ENCODE results near the gene PPP1R26.
A peak's percentile ranks its signal among the peaks of the same experiment; 100 is the strongest.
"Not testable (repeated sequence)": the region's sequence is repeated elsewhere in the genome, so short reads cannot be mapped to it uniquely, and the experiment has no call there.

PPP1R26 gene, protein sequence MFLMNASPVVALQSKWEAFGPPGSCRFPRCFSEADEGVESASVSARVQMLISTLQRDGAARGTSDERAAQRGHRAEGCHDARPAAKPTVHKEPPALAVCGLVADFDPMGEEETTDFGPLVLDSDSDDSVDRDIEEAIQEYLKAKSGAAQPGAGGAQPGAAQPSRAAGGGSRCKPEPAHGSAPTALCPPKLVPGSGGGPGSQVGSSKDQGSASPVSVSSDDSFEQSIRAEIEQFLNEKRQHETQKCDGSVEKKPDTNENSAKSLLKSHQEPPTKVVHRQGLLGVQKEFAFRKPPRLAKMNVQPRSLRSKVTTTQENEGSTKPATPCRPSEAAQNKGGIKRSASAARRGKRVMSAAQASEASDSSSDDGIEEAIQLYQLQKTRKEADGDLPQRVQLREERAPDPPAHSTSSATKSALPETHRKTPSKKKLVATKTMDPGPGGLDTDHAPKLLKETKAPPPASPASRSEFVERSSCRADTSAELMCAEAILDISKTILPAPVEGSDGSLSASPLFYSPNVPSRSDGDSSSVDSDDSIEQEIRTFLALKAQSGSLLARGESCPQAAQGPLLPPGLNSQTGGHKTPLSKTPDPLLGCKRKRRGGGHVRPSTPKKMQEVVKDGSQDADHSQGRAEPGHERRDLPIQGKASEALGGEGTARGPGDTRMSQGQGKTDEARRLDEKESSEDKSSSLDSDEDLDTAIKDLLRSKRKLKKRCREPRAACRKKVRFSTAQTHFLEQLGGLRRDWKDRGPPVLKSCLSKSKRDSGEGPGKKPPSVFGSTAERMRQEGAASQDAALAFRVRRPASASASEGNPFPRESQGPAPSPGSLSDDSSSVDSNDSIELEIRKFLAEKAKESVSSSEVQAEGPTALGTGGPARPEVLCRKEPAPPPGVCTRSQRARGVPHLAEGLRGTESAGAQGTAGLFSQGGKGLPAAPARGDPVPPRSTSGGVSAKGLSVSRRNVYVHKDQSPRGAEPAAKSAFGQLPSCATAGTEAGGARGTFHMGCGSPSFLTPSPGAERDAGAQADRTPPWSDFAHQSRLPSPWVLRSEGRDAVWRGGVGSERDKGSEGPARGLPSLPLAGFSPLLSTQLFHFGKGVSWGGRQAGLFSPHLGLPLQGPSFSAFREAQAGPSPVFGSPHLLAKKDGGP (N-terminal part only)

DNA sequence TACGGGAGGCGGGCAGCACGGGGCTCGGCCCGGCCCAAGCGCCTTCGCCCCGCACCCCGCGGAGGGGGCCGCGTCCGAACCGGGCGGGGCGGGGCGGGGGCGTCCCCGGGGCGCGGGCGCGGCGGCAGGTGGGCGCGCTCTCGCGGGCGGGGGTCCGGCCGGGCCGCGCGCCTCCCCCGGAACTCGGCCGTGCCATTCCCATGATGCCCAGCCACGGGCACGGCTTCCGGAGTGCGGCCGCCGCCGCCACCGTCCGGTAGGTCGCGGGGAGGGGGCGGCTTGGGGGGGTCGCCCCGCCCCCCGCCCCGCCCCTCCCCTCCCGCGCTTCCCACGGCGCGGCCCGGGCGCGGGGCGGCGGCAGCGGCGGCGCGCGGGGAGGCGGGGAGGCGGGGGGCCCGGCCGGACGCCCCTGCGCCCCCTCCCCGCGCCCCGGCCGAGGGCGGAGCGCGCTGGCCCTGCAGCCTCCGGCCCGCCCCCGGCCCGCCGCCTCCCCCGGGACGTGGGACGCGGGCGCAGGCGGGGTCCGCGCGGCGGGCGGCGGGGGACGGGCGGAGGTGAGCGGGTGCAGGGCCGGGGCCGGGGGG lies at the start of gene PPP1R26:
Gene PPP1R26, plus strand, starts transcription at position 314 of the 584 bp plus-strand sequence. CDS start 4,729 bp downstream, outside the sequence.
- H3K27me3 ChIP-seq (ENCODE audit: control insufficient read depth in 1 of 2, insufficient read depth in 2 of 2, low read length in 2 of 2) = no peaks in the 10 kb centered on the region
- peaks cover 4 to 6% of the 10 kb centered on the region in 2 donors for H3K36me3 ChIP-seq (ENCODE audit: control insufficient read depth in 1 of 2, insufficient read depth in 2 of 2, low read length in 2 of 2)
- H3K27ac ChIP-seq (ENCODE audit: low read depth, low read length) = peak within 1 kb of the TSS; percentile 66
- H3K9me3 ChIP-seq (ENCODE audit: control insufficient read depth in 1 of 2, low read length in 2 of 2) = no peaks in the 10 kb centered on the region
- H3K9ac ChIP-seq (ENCODE audit: low read depth in 1 of 2, low read length in 2 of 2) = peak within 1 kb of the TSS; percentile 56 to 60
- peak within 1 kb of the TSS; percentile 73 to 76 for H3K4me3 ChIP-seq (ENCODE audit: low read depth in 1 of 2, low read length in 2 of 2)
- H3K4me1 ChIP-seq (ENCODE audit: control insufficient read depth in 1 of 2, insufficient read depth in 2 of 2, low read length in 2 of 2) = peaks cover 5 to 12% of the 10 kb centered on the region in 2 donors

DNA sequence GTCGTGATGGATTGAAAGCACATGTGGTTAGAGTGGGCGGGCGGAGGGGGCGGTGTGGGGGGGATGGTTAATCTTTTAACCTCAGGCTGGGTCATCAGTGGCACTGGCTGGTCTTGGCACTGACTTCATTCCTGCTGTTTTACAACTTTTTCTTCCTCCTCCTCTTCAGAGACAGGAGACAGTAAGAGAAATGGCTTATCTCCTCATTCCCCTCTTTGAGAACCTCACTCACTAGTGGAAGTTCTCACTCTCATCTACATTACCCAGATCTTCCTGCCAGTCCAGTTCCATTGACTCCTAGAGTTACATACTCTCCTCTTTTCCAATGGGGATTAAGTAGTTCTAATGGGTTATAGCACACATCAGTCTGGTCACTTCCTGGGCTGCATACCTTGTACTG lies 42.3 kb upstream of the PPP1R26 start:
- Histone ChIP-seq H3K9ac (ENCODE audit: low read depth in 1 of 2, low read length in 2 of 2) (no peak overlapping the region), H3K9me3 (ENCODE audit: control insufficient read depth in 1 of 2, low read length in 2 of 2) (peaks cover 0 to 4% of the 10 kb centered on the region in 2 donors), H3K4me1 (ENCODE audit: control insufficient read depth in 1 of 2, insufficient read depth in 2 of 2, low read length in 2 of 2) (no peaks in the 10 kb centered on the region), H3K4me3 (ENCODE audit: low read depth in 1 of 2, low read length in 2 of 2) (no peak overlapping the region), H3K36me3 (ENCODE audit: control insufficient read depth in 1 of 2, insufficient read depth in 2 of 2, low read length in 2 of 2) (no peaks in the 10 kb centered on the region), H3K27me3 (ENCODE audit: control insufficient read depth in 1 of 2, insufficient read depth in 2 of 2, low read length in 2 of 2) (no peaks in the 10 kb centered on the region), H3K27ac (ENCODE audit: low read depth, low read length) (no peak overlapping the region)

DNA sequence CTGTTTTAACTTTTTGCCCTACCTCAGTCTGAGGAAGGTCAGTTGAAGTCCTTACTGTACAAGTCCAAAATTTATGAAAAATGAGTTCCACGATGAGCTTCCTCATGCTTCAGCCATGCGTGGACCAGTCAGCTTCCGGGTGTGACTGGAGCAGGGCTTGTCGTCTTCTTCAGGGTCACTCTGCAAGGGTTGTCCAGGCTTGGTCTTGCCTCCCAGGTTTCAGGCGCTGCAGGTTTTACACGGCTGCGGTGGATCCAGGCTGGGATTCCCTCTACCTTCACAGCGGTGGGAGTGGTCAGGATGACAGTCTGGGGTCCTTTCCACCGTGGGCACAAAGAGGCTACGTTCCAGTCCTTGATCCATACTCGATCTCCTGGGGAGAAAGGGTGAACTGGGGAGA lies 41.9 kb upstream of the PPP1R26 start:
- H3K4me3 ChIP-seq (ENCODE audit: low read depth in 1 of 2, low read length in 2 of 2); H3K9me3 ChIP-seq (ENCODE audit: control insufficient read depth in 1 of 2, low read length in 2 of 2); H3K4me1 ChIP-seq (ENCODE audit: control insufficient read depth in 1 of 2, insufficient read depth in 2 of 2, low read length in 2 of 2); H3K27ac ChIP-seq (ENCODE audit: low read depth, low read length); H3K27me3 ChIP-seq (ENCODE audit: control insufficient read depth in 1 of 2, insufficient read depth in 2 of 2, low read length in 2 of 2); H3K9ac ChIP-seq (ENCODE audit: low read depth in 1 of 2, low read length in 2 of 2); H3K36me3 ChIP-seq (ENCODE audit: control insufficient read depth in 1 of 2, insufficient read depth in 2 of 2, low read length in 2 of 2): not testable (repeated sequence)

DNA sequence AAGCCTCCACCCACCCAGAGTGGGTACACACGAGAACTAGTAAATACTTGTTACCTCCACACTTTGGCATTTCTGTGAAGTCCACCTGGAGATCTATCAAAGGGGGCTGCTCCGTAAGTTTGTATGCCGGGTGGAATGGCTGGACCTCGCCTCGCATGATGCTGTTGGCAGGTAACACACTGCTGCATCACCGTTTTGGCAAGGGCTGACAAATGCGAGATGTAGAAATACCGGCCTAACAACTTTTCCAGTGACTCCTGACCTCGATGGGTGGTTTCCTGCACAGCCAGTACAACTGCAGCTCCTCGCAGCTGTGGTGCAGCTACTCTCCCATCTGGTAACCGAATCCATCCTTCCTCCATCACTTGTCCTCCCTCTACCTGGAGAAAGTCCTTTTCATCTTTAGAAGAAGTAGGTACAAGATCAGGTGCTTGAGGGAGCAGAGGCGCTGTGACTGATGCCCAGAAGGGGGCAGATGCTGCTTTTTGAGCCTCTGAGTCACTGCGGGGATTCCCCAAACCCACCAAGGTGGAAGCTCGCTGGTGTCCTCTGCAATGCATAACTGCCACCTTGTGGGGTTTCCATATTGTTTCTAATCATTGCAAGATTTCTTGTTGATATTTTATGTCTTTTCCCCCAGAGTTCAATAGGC lies 40.9 kb upstream of the PPP1R26 start:
- not testable (repeated sequence) for H3K9me3 ChIP-seq (ENCODE audit: control insufficient read depth in 1 of 2, low read length in 2 of 2); H3K4me1 ChIP-seq (ENCODE audit: control insufficient read depth in 1 of 2, insufficient read depth in 2 of 2, low read length in 2 of 2); H3K4me3 ChIP-seq (ENCODE audit: low read depth in 1 of 2, low read length in 2 of 2); H3K27ac ChIP-seq (ENCODE audit: low read depth, low read length); H3K9ac ChIP-seq (ENCODE audit: low read depth in 1 of 2, low read length in 2 of 2); H3K36me3 ChIP-seq (ENCODE audit: control insufficient read depth in 1 of 2, insufficient read depth in 2 of 2, low read length in 2 of 2); H3K27me3 ChIP-seq (ENCODE audit: control insufficient read depth in 1 of 2, insufficient read depth in 2 of 2, low read length in 2 of 2)

DNA sequence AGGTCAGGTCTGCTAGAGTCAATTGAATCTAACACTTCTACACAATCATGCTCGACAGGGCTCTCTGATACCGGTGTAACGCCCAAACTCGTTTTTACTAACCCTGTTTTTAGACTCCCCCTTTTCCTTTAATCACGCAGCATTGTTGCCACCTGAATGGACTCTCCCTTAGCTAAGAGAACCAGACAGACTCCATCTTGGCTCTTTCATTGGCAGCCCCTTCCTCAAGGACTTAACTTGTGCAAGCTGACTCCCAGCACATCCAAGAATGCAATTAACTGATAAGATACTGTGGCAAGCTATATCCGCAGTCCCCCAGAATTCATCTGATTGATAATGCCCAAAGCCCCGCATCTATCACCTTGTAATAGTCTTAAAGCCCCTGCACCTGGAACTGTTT lies 40.1 kb upstream of the PPP1R26 start:
- H3K27ac ChIP-seq (ENCODE audit: low read depth, low read length); H3K27me3 ChIP-seq (ENCODE audit: control insufficient read depth in 1 of 2, insufficient read depth in 2 of 2, low read length in 2 of 2); H3K9me3 ChIP-seq (ENCODE audit: control insufficient read depth in 1 of 2, low read length in 2 of 2); H3K9ac ChIP-seq (ENCODE audit: low read depth in 1 of 2, low read length in 2 of 2); H3K4me3 ChIP-seq (ENCODE audit: low read depth in 1 of 2, low read length in 2 of 2); H3K36me3 ChIP-seq (ENCODE audit: control insufficient read depth in 1 of 2, insufficient read depth in 2 of 2, low read length in 2 of 2); H3K4me1 ChIP-seq (ENCODE audit: control insufficient read depth in 1 of 2, insufficient read depth in 2 of 2, low read length in 2 of 2): not testable (repeated sequence)

DNA sequence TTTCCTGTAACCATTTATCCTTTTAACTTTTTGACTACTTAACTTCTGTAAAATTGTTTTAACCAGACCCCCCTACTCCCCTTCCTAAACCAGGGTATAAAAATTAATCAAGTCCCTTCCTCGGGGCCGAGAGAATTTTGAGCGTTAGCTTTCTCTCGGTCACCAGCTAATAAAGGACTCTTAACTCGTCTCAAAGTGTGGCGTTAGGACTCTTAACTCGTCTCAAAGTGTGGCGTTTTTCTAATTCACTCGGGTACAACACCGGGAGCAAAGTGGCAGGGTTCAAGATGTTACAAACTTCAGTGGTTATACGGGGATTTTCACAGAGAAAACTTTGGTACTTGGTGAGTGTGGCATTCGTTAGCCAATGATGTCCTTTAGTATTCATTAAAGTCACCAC lies 39.7 kb upstream of the PPP1R26 start:
- Histone ChIP-seq H3K4me1 (ENCODE audit: control insufficient read depth in 1 of 2, insufficient read depth in 2 of 2, low read length in 2 of 2) (no peaks in the 10 kb centered on the region), H3K27ac (ENCODE audit: low read depth, low read length) (no peak overlapping the region), H3K9ac (ENCODE audit: low read depth in 1 of 2, low read length in 2 of 2) (no peak overlapping the region), H3K36me3 (ENCODE audit: control insufficient read depth in 1 of 2, insufficient read depth in 2 of 2, low read length in 2 of 2) (no peaks in the 10 kb centered on the region), H3K9me3 (ENCODE audit: control insufficient read depth in 1 of 2, low read length in 2 of 2) (peaks cover 0 to 4% of the 10 kb centered on the region in 2 donors), H3K27me3 (ENCODE audit: control insufficient read depth in 1 of 2, insufficient read depth in 2 of 2, low read length in 2 of 2) (no peaks in the 10 kb centered on the region), H3K4me3 (ENCODE audit: low read depth in 1 of 2, low read length in 2 of 2) (no peak overlapping the region)

DNA sequence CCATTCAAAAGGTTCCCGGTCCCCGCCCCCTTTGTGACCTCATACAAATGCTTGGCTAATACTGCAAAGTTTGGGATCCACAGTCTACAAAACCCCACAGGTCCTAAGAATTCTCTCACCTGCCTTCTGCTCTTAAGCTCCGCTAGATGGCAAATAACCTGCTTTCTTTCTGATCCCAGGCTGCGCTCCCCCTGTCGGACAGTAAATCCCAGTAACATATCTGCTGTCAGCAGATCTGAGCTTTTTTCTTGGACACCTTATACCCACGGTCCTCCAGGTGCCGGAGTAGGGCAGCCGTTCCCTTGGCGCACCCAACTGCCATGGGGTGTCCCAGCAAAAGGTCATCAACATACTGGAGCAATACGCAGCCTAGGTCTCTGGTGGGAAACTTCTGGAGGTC lies 39.0 kb upstream of the PPP1R26 start:
- Histone ChIP-seq H3K9ac (ENCODE audit: low read depth in 1 of 2, low read length in 2 of 2) (no peak overlapping the region), H3K9me3 (ENCODE audit: control insufficient read depth in 1 of 2, low read length in 2 of 2) (peaks cover 0 to 4% of the 10 kb centered on the region in 2 donors), H3K27me3 (ENCODE audit: control insufficient read depth in 1 of 2, insufficient read depth in 2 of 2, low read length in 2 of 2) (no peaks in the 10 kb centered on the region), H3K4me1 (ENCODE audit: control insufficient read depth in 1 of 2, insufficient read depth in 2 of 2, low read length in 2 of 2) (no peaks in the 10 kb centered on the region), H3K36me3 (ENCODE audit: control insufficient read depth in 1 of 2, insufficient read depth in 2 of 2, low read length in 2 of 2) (no peaks in the 10 kb centered on the region), H3K27ac (ENCODE audit: low read depth, low read length) (no peak overlapping the region), H3K4me3 (ENCODE audit: low read depth in 1 of 2, low read length in 2 of 2) (no peak overlapping the region)

DNA sequence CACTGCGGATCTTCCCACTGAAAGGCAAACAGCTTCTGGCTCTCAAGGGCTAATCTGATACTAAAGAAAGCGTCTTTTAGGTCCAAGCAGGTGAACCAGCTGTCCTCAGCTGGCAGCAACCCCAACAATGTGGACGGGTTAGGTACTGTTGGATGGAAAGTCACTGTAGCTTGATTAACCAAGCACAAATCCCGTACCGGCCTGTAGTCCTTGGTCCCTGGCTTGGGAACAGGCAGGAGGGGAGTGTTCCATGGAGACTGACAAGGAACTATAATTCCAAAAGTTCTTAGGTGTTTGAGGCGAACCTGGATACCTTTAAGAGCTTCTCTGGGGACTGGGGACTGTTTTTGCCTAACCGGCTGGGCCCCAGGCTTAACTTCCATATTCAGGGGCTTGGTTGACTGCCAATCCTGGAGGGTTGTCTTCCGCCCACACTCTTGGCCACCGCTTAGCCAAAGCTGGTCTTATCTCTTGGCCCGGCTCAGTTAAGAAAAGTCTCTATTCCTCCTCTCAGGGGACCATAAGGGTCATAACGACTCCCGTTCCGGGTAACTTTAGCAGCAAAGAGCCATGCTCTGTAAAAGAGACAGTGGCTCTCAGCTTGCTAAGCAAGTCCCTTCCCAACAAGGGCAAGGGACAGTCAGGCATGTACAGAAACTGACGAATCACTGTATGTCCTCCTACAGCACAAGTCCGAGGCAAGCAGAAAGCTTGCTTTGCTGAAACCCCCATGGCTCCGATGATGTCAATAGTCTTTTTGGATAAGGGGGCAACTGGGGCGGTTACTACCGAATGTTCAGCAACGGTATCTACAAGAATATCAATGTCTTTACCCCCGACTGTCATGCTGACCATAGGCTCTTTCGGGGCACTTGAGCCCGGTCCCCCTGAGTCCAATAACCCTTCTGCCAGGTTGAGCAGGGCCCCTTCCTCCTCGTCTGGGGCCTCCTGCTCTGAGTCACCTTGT lies 38.2 kb upstream of the PPP1R26 start:
- not testable (repeated sequence) for H3K36me3 ChIP-seq (ENCODE audit: control insufficient read depth in 1 of 2, insufficient read depth in 2 of 2, low read length in 2 of 2); H3K4me3 ChIP-seq (ENCODE audit: low read depth in 1 of 2, low read length in 2 of 2); H3K27me3 ChIP-seq (ENCODE audit: control insufficient read depth in 1 of 2, insufficient read depth in 2 of 2, low read length in 2 of 2); H3K27ac ChIP-seq (ENCODE audit: low read depth, low read length); H3K9me3 ChIP-seq (ENCODE audit: control insufficient read depth in 1 of 2, low read length in 2 of 2); H3K4me1 ChIP-seq (ENCODE audit: control insufficient read depth in 1 of 2, insufficient read depth in 2 of 2, low read length in 2 of 2); H3K9ac ChIP-seq (ENCODE audit: low read depth in 1 of 2, low read length in 2 of 2)

DNA sequence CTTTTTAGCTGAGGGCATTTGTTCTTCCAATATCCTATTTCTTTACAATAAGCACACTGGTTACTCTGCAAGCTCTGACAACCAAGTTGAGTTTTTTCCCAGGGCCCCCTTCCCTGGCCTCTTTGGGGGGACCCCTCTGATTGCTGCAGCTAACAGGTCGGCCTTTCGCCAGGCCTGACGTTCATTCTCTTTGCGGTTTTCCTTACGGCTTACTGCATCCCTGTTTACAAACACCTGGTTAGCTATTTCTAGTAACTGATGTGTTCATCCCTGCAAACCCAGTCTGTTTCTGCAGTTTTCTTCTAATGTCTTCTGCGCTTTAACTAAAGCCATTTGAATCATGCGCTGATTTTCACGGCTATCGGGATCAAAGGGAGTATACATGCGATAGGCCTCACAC lies 37.5 kb upstream of the PPP1R26 start:
- Histone ChIP-seq H3K4me3 (ENCODE audit: low read depth in 1 of 2, low read length in 2 of 2) (no peak overlapping the region), H3K27ac (ENCODE audit: low read depth, low read length) (no peak overlapping the region), H3K36me3 (ENCODE audit: control insufficient read depth in 1 of 2, insufficient read depth in 2 of 2, low read length in 2 of 2) (no peaks in the 10 kb centered on the region), H3K27me3 (ENCODE audit: control insufficient read depth in 1 of 2, insufficient read depth in 2 of 2, low read length in 2 of 2) (no peaks in the 10 kb centered on the region), H3K9ac (ENCODE audit: low read depth in 1 of 2, low read length in 2 of 2) (no peak overlapping the region), H3K4me1 (ENCODE audit: control insufficient read depth in 1 of 2, insufficient read depth in 2 of 2, low read length in 2 of 2) (no peaks in the 10 kb centered on the region), H3K9me3 (ENCODE audit: control insufficient read depth in 1 of 2, low read length in 2 of 2) (peaks cover 0 to 4% of the 10 kb centered on the region in 2 donors)

Data from duodenal mucosa (tissue), 2 donors.